Activated T-helper 1 cell treated with Interleukin-2 at 50 U/mL for 16 hours (primary cell): Measurements from ENCODE around the gene SEPSECS.

Experiments
- DNase-seq: peaks from one replicate; pipeline ENCODE4 v3.0.0-alpha.2; 2020; ENCODE audit warnings: low read depth

Gene SEPSECS

GRCh38 chr4:25081866-25082471 lies 78.3 kb downstream of the SEPSECS start:
- no peak for DNase-seq

- DNase-seq: no peak
Measured at GRCh38 chr4:25080571-25080970, 79.7 kb downstream of the SEPSECS start.

GRCh38 chr4:25078523-25078922 lies 81.7 kb downstream of the SEPSECS start:
- no peak for DNase-seq

GRCh38 chr4:25076625-25077398 lies 83.4 kb downstream of the SEPSECS start:
- DNase-seq: no peak

GRCh38 chr4:25075851-25076250 lies 84.4 kb downstream of the SEPSECS start:
- DNase-seq: no peak

GRCh38 chr4:25075129-25075528 lies 85.1 kb downstream of the SEPSECS start:
- DNase-seq: no peak

- no peak for DNase-seq
Measured at GRCh38 chr4:25070545-25070944, 89.7 kb downstream of the SEPSECS start.
